Caco-2 (cell line): ENCODE measurements around the gene NANP. TPM values are rescaled to one million over a fixed set of nuclear protein-coding genes. Genes with fewer than 3 reads are reported as not detected.
A peak's percentile ranks its signal among the peaks of the same experiment; 100 is the strongest.

Experiments used
- BruUV-seq: library from RNA; stranded (reverse); fragments of 400-500 nt; replicated peaks from 2 replicates; lab custom pipeline; 2021; lab: Mats Ljungman, UMichigan
- CTCF ChIA-PET: fragments of 300-600 bp; sonication (Branson Sonifier 250); formaldehyde crosslinking; loops from one replicate; lab custom pipeline; 2022; ENCODE audit warnings: antibody characterized with exemption; lab: Charles Lee
- POLR2A ChIA-PET: fragments of 300-600 bp; sonication (Branson Sonifier 250); formaldehyde crosslinking; loops from one replicate; lab custom pipeline; 2022; ENCODE audit warnings: antibody characterized with exemption; lab: Charles Lee
- DNase-seq, 2 experiments: peaks; one replicate each; pipeline versions ENCODE4 v3.0.0 to v3.0.0-alpha.2; 2020 to 2022
- H3K27me3 ChIP-seq: replicated peaks from 2 replicates; pipeline ENCODE4 v1.6.0; 2011; ENCODE audit warnings: low read length; ENCODE audit not compliant: control insufficient read depth, insufficient read depth
- H3K36me3 ChIP-seq: 2 replicates; pipeline ENCODE4 v1.5.1; 2011; ENCODE audit warnings: low read length; ENCODE audit not compliant: control insufficient read depth, insufficient read depth
- H3K4me1 ChIP-seq: fragments of 250-450 bp; sonication (Bioruptor Pico); 2 replicates; pipeline ENCODE4 v1.5.1; 2020; ENCODE audit warnings: mild to moderate bottlenecking
- H3K4me3 ChIP-seq: 2 replicates; pipeline ENCODE4 v1.5.1; 2011; ENCODE audit warnings: low read depth, mild to moderate bottlenecking, control low read depth, low read length
- H3K9me3 ChIP-seq: fragments of 250-450 bp; sonication (Bioruptor Pico); 2 replicates; pipeline ENCODE4 v1.5.1; 2020; ENCODE audit warnings: mild to moderate bottlenecking, moderate library complexity
- H3K27ac Mint-ChIP-seq: one replicate; pipeline ENCODE4 v1.8.0; 2022; ENCODE audit warnings: mixed read lengths; ENCODE audit not compliant: unreplicated experiment
- H3K27me3 Mint-ChIP-seq: one replicate; pipeline ENCODE4 v1.8.0; 2022; ENCODE audit warnings: mixed read lengths; ENCODE audit not compliant: insufficient read depth, unreplicated experiment
- H3K36me3 Mint-ChIP-seq: one replicate; pipeline ENCODE4 v1.8.0; 2022; ENCODE audit warnings: mild to moderate bottlenecking, mixed read lengths; ENCODE audit not compliant: insufficient read depth, unreplicated experiment
- H3K4me1 Mint-ChIP-seq: one replicate; pipeline ENCODE4 v1.8.0; 2022; ENCODE audit warnings: low read depth, mixed read lengths; ENCODE audit not compliant: unreplicated experiment
- H3K4me3 Mint-ChIP-seq: one replicate; pipeline ENCODE4 v1.8.0; 2022; ENCODE audit warnings: mild to moderate bottlenecking, moderate library complexity, mixed read lengths; ENCODE audit not compliant: unreplicated experiment
- H3K9me3 Mint-ChIP-seq: one replicate; pipeline ENCODE4 v1.8.0; 2022; ENCODE audit warnings: mixed read lengths; ENCODE audit not compliant: unreplicated experiment
- intact Hi-C: fragments of 100-400 bp; cut with micrococcal nuclease; formaldehyde crosslinking; loops from one replicate; pipeline ENCODE4 v1.10.0; 2022; ENCODE audit not compliant: unreplicated experiment
- total RNA-seq: library from RNA; stranded (reverse); gene quantifications from 2 replicates; pipeline ENCODE4 v1.2.3, GENCODE V29; 2022
- TF ChIP-seq, protein P1 (sequence below), 2 experiments: fragments of 200-600 bp in 1 of 2; IDR thresholded peaks; 1 replicate in 1 of 2; 2 replicates in 1 of 2; pipeline versions ENCODE4 v1.5.1 to v1.8.0; 2011 to 2022; ENCODE audit warnings: antibody characterized with exemption in 1 of 2, control low read depth in 1 of 2, inconsistent platforms in 1 of 2, low read depth in 1 of 2, low read length in 1 of 2, mild to moderate bottlenecking in 1 of 2, moderate library complexity in 1 of 2; ENCODE audit not compliant: insufficient read depth in 1 of 2, severe bottlenecking in 1 of 2, unreplicated experiment in 1 of 2

Gene NANP
- total RNA-seq, 1 experiment from 2014 or later: 10.1 TPM

DNA sequence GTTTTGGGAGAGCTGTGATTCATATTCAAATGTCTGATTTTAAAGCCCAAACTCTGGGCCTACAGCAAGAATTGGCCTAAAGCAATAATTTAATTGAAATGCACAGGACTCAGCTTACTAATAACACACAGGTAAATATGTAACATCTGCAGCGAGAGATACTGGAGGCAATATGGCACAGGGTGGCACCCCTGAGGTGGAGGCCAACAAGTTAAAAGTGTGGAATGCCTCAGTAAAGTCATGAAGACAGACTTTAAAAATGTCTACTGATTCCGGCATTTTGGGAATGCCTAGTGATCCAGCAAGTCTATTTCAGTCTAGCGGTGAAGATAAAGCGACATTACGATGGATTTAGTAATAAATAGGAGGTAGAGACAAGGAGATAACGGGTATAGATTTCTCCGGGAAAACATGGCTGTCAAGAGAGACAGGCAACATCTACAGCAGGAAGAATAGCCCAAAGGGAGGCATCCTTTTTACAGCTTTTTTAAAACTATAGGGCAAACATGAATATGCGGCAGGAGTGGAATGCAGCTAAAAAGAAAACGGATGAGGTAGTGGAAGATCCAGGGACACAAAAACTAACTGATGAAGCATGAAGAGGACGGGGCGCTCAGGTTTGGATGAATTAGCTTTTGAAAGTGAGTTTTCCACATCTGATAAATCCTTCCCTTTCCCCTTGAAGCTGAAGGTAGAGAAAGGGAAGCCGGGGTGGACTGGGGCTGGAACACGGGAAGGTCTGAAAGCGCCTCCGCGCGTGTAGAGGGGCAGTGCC is 1.2 kb downstream of the NANP start:
- POLR2A ChIA-PET: no interaction called here
- Histone ChIP-seq H3K4me1 (peaks cover 8% of the 10 kb centered on the region; the same call in 1 of the 2 replicates), H3K9me3 (no peaks in the 10 kb centered on the region), H3K36me3 (no peaks in the 10 kb centered on the region), H3K27me3 (no peaks in the 10 kb centered on the region), H3K4me3 (peak overlapping the region; percentile 100)
- peaks cover 17% of the 10 kb centered on the region for H3K4me1 Mint-ChIP-seq
- peak overlapping the region; percentile 83 for H3K4me3 Mint-ChIP-seq
- peak overlapping the region; percentile 96 for H3K27ac Mint-ChIP-seq
- TF ChIP-seq, protein P1, sequence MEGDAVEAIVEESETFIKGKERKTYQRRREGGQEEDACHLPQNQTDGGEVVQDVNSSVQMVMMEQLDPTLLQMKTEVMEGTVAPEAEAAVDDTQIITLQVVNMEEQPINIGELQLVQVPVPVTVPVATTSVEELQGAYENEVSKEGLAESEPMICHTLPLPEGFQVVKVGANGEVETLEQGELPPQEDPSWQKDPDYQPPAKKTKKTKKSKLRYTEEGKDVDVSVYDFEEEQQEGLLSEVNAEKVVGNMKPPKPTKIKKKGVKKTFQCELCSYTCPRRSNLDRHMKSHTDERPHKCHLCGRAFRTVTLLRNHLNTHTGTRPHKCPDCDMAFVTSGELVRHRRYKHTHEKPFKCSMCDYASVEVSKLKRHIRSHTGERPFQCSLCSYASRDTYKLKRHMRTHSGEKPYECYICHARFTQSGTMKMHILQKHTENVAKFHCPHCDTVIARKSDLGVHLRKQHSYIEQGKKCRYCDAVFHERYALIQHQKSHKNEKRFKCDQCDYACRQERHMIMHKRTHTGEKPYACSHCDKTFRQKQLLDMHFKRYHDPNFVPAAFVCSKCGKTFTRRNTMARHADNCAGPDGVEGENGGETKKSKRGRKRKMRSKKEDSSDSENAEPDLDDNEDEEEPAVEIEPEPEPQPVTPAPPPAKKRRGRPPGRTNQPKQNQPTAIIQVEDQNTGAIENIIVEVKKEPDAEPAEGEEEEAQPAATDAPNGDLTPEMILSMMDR (IDR thresholded peaks at IDR 0.05; ENCODE audit: insufficient read depth in 1 of 2, low read depth in 1 of 2, low read length in 1 of 2, severe bottlenecking in 1 of 2, unreplicated experiment in 1 of 2): no peak
- CTCF ChIA-PET: interaction anchor here (0.7 kb wide), 1 partner anchor 14 kb away, joined by 7 read pairs; no protein-coding TSS in a partner anchor
- H3K9me3 Mint-ChIP-seq: peaks cover 10% of the 10 kb centered on the region
- no peaks in the 10 kb centered on the region for H3K27me3 Mint-ChIP-seq
- H3K36me3 Mint-ChIP-seq: peaks cover 20% of the 10 kb centered on the region
- intact Hi-C loops: loop anchor here (2.0 kb wide), 2 partner anchors 72 to 152 kb away; no protein-coding TSS in a partner anchor
- BruUV-seq: TSS peak; percentile 28
- no peak for DNase-seq

DNA sequence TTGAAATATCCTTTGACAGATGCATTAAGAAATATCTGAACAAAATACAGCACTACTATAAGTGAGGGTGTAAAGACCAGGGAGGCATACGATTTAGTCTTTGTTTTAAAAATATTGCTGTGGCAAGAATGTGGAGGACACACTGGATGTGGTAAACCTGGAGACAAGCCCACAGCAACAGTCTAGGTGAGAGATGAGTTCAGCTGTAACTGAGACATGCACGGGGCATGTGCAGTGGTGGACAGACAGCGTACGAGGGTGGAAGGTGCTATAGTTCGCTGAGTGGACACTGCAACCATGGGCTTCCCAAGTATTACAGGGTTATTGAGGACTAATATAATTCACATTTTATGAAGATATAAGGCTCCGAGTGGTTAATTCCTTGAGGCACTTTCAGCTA is 1.8 kb downstream of the NANP start:
- Histone ChIP-seq H3K36me3 (no peaks in the 10 kb centered on the region), H3K4me1 (peaks cover 8% of the 10 kb centered on the region; the same call in 1 of the 2 replicates), H3K4me3 (peak overlapping the region; percentile 100), H3K9me3 (no peaks in the 10 kb centered on the region), H3K27me3 (no peaks in the 10 kb centered on the region)
- Mint-ChIP-seq H3K4me3 (peak overlapping the region; percentile 83), H3K4me1 (peaks cover 17% of the 10 kb centered on the region), H3K27me3 (no peaks in the 10 kb centered on the region), H3K9me3 (peaks cover 10% of the 10 kb centered on the region), H3K36me3 (peaks cover 20% of the 10 kb centered on the region), H3K27ac (peak overlapping the region; percentile 96)
- TF ChIP-seq, protein P1 (IDR thresholded peaks at IDR 0.05; ENCODE audit: insufficient read depth in 1 of 2, low read depth in 1 of 2, low read length in 1 of 2, severe bottlenecking in 1 of 2, unreplicated experiment in 1 of 2): no peak
- intact Hi-C loops: loop anchor here (2.0 kb wide), 2 partner anchors 71 to 151 kb away; no protein-coding TSS in a partner anchor
- DNase-seq: no peak
- BruUV-seq: no TSS peak
- CTCF ChIA-PET: no interaction called here
- POLR2A ChIA-PET: no interaction called here

DNA sequence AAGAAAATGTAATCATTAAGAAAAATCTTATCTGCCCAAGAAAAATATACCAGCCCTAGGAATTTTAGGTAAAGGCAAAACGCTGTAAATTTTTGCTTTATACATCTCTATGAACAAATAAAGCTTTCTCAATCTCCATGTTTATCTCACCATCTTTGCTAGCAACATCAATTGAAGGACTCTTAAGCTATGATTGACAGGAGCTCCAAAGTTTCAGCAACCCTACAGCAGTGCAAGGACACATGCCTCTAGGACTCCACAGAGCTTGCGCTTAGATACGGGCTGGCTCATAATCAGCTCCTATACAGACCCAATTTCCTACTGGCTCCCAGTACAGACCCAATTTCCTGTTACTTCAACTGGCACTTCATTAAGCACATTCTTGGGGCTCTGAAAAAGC is 4.3 kb downstream of the NANP start:
- BruUV-seq: no TSS peak
- H3K4me3 Mint-ChIP-seq: no peak overlapping the region
- TF ChIP-seq, protein P1 (IDR thresholded peaks at IDR 0.05; ENCODE audit: insufficient read depth in 1 of 2, low read depth in 1 of 2, low read length in 1 of 2, severe bottlenecking in 1 of 2, unreplicated experiment in 1 of 2): no peak
- no peaks in the 10 kb centered on the region for H3K27me3 Mint-ChIP-seq
- POLR2A ChIA-PET: no interaction called here
- H3K4me1 Mint-ChIP-seq: peaks cover 17% of the 10 kb centered on the region
- no peak for DNase-seq
- H3K9me3 ChIP-seq: no peaks in the 10 kb centered on the region
- H3K27me3 ChIP-seq: no peaks in the 10 kb centered on the region
- CTCF ChIA-PET: no interaction called here
- no peak overlapping the region for H3K4me3 ChIP-seq
- H3K9me3 Mint-ChIP-seq: no peaks in the 10 kb centered on the region
- no peaks in the 10 kb centered on the region; the same call in 1 of the 2 replicates for H3K4me1 ChIP-seq
- H3K27ac Mint-ChIP-seq: no peak overlapping the region
- no peaks in the 10 kb centered on the region for H3K36me3 ChIP-seq
- peaks cover 15% of the 10 kb centered on the region for H3K36me3 Mint-ChIP-seq
- intact Hi-C loops: no loop called here
